ENCODE data around the gene FAM193A.

- no peak for TF ChIP-seq POLR2A (IDR thresholded peaks at IDR 0.05)
- no peak for TF ChIP-seq CTCF (IDR thresholded peaks at IDR 0.05)
These were observed 207.3 kb downstream of the FAM193A start for GRCh38 chr4:2743518-2744445.

Data from right lobe of liver (tissue), 4 donors.